Stimulated activated CD4-positive, alpha-beta T cell treated with anti-CD3 and anti-CD28 coated beads, Interleukin-1b, Interleukin-23, amount 100 ng/mL, for 48 hours (primary cell): ENCODE data around the gene PHPT1.
"Not testable (repeated sequence)": the region's sequence is repeated elsewhere in the genome, so short reads cannot be mapped to it uniquely, and the experiment has no call there.

Experiments
- DNase-seq: peaks from one replicate; pipeline ENCODE4 v3.0.0-alpha.2; 2020

PHPT1 gene

DNA sequence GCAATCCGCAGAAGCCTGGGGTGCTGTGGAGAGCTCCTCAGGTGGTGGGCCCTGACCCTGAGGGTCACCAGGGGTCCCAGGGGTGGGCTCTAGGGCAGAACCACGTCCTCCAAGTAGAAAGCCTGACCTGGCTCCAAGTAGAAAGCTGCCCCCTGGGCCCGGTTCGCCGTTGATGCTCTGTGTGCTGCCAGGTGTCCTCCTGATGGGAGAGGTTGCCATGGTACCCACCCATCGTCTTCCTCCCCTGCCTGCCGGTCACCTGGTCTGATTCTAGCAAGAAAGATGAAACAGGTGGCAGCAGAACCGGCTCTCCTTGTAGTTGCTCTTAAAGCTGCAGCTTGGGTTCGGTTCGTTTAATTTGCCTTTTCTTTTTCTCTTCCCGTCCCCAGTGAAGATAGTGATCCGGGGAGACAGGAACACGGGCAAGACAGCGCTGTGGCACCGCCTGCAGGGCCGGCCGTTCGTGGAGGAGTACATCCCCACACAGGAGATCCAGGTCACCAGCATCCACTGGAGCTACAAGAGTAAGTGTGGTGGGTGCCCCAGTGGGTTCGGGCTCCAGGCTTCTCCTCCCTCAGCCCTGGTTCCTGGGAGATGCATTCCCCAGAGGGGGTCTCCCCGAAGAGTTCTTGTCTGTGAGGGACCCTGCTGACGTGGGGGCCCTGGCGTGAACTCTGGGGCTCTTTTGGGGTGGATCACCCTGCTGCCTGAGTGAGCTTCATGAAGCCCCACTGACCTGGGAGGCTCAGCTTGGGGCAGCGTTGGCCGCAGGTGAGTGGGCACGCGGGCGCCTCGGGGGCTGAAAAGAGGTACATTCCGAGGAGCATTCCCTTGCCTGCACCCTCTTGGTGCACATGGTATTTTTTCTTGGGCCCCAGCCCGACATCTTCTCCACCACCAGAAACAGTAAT lies 25.8 kb upstream of the PHPT1 start:
- DNase-seq = no peak

DNA sequence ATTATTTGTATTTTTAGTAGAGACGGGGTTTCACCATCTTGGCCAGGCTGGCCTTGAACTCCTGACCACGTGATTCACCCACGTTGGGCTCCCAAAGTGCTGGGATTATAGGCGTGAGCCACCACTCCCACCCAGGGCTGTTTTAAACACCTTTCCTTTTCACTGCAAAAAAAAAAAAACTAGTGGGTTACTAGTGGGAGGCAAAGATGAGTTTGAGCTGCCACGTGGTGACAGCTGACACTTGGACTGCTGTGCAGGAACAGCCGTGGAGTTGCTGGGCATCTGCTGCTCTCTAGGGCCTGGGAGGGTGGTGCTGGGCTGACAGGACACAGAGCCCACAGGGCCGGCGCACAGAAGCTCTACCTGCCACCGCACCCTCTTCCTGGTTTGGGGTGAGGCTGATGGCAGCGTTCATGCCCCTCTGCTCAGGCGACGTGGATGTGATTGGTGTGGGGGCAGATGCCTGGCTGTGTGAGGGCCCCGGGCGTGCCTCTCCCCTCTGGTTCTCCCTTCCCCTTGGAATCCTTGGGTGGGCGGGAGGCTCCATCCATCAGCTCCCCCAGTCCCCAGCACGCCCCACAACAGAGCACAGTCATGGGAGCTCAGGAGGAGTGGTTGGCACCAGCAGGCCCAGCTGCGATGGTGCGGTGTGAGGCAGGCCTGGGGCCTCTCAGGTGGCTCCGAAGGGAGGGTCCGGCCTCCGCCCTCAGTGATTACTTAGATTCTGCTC lies 24.5 kb upstream of the PHPT1 start:
- DNase-seq = no peak

DNA sequence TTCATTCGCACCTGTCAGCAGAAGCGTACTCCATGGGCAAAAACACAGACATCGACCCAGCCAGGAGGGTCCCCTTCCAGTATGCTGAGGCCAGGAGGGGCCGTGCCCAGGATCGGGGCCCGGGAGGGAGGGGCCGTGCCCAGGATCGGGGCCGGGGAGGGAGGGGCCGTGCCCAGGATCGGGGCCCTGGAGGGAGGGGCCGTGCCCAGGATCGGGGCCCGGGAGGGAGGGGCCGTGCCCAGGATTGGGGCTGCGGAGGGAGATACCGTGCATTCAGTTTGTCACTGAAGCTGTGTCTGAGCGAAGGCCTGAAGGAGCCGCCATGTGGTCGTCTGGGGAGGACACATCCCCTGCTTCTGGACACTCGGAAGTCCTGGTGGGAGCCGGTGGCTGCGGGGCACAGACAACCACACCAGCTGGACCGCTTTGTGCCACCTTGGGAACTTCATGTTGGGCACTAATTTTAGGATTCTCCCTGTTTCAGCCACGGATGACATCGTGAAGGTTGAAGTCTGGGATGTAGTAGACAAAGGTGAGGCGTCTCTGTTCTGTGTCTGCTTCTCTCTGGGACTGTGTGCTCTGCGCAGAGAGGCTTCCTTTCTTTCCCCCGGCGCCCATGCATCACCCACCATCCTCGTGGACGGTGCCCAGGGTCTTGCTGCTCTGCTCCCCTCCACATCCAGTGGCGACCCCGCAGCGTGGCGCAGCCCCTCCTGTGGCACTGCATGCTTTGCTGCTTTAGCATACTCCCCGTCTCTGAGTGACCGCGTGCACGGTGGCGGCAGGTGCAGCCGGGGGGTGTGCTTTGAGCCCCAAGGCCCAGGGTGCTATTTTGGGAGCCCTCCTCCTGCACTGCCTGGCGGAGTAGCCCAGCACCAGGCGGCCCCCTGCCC lies 23.7 kb upstream of the PHPT1 start:
- DNase-seq = no peak

DNA sequence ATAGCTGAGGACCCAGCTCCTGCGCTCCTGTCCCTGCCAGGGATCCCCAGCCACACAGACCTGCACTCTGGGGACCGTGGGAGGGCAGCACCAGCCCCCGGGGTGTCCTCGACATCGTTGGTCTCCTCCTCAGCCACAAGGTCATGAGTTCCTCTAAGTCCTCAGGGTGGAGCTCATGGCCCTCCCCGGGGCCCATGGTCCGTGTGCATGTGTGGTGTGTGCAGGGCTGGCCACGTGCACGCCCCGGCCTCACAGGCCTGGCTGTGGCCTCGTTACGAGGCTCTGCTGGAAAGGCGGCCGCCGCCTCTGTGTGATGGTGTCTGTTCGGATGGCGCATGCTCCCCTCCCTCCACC lies 23.0 kb upstream of the PHPT1 start:
- DNase-seq = no peak

DNA sequence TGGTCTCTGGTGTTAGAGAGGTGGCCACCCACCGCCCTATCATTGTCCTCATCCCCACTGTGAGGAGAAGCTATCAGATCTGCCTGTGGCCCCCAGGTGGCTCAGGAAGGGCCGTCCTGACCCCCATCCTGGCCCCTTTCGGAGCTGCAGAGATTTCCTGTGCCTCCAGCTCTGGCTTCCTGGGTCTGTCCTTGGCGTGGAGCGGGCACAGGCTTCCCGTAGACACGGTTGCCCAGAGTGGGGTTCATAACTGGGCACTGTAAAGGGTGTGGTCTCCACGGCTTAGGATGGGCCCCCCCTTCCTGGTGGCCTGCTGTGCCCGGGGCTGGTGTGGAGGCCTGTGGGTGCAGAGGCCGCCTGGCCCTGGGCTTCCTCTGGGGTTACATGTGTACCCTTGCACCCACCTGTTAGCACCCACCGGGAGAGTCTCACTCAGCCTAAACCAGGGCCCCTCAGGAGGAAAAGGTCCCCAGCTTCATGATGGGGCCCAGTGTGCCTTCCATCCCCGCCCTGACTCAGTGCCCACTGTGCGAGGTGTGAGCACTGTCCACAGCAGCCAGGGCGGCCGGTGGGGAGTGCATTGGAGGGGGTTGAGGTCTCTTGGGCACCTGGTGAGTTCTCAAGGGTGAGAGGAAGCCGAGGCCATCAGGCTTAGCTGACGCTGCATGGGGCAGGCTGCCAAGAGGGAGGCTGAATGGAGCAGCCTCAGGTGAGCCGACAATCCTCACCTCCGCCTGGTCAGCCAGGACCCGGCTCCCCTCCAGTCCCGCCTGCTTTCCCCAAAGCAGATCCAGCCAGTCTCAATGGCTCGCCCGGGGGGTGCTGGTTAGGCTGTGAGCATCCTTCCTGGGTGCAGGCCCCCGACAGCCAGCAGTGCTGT lies 22.3 kb upstream of the PHPT1 start:
- DNase-seq = no peak

DNA sequence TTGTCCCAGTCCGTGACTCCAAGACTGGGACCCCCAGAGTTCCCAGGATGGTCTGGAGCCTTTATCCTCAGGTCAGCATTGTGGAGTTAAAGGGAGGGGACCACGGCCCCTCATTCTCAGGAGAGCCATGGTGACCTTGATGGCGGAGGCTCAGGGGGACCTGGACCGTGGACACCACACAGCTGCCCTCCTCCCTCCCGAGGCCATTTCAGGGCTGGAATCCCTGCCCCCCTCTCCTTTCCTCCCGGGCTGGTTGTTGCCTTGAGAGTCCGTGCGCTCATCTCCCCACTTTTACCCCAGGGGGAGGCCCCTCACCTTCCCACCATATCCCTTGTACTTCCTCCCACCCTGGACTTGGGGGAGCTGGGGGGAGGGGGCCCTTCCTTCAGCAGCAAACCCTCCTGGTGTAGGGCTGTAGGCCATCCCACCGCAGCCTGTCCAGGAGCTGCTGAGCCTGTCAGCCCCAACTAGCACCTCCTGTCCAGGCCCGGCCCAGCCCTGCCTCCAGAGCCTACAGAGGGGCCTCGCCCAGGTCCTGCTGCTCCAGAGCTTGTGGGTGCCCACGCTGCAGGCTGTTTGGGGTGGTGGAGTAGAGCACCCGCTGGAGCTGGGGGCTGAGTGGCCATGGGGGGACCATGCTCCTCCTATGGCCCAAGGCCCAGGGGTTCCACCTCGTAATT lies 21.3 kb upstream of the PHPT1 start:
- no peak for DNase-seq

DNA sequence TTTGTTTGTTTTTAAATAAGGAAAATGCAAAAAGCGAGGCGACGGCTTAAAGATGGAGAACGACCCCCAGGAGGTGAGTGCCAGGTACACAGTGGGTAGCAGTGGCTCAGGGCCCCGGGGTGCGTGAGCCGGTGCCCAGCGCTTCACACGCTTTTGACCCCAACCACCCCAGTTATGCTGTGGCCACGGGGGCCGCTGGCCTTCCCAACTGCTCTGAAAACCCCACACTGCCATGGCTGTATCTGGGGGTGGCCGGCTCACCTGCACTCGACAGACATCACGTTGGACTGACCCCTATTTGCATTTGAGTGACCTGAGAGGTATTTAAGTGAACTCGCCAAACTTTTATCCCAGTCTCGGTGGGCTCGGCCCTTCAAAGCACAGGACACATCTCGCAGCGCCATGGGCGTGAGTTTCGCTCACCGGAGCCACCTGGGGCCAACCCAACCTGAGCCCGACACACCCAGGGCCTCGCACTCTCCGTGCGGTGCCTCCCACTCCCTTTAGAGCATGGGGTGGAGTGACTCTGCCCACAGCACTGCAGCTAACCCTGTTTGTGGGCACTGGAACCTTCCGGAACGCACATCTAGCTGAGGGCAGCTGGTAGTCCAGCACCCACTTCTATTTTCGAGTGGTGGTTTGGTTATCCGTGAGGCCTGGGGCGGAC lies 20.6 kb upstream of the PHPT1 start:
- no peak for DNase-seq

DNA sequence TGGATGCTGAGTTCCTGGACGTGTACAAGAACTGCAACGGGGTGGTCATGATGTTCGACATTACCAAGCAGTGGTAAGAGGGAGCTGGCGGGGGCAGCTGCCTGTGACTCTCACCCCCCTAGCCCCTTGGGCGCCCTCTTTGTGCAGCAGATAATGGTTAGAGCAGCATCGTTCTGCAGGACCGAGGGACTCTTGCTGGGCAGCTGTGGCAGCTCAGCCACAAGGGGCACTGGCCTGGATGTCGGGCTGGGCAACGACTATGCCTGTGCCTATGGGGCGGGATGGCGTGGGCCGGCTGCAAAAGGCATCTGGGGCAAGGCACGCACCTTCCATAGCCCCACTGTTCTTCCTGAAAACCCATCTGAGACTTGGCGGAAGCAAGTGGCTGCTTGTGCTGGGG lies 19.8 kb upstream of the PHPT1 start:
- no peak for DNase-seq

DNA sequence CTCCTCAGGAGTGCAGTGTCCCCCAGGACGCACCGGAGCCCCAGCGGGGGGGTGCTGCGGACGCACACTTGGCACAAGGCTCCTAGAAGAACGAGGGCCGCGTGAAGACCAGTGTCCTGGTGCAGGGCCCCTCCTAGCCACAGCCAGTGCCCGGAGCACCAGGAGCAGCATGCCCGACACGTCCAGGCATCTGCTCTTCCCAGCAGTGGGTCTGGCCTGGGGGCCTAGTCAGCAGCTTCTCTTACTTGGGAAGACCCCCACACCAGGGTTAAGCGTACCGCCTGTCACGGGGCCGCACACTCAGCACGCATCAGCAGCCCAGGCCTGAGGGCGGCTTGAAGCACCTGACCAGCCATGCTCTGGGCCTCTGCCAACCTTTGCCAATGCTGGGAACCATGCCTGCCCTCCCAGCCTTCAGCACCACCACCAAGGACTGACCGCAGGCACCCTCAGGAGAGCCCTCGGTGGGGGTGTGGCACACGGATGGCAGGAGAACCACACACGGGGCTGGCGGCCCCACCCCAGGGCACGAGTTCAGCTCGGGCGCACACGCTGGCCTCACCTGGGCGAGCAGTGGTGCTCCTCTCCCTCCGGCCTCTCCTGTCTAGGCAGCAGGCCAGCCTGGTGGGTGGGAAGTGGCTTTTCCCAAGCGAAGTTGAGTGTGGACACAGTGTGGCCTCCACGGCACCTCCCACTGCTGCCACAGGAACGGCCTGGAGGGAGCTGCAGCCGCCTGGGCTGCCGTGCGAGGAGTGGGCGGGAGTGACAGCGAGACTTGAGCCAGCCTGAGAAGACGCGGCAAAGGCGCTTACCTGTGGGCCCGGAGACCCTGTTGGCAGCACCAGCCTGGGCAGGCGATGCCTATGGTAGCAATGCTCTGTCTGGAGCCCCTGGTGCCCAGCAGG lies 19.0 kb upstream of the PHPT1 start:
- no peak for DNase-seq

DNA sequence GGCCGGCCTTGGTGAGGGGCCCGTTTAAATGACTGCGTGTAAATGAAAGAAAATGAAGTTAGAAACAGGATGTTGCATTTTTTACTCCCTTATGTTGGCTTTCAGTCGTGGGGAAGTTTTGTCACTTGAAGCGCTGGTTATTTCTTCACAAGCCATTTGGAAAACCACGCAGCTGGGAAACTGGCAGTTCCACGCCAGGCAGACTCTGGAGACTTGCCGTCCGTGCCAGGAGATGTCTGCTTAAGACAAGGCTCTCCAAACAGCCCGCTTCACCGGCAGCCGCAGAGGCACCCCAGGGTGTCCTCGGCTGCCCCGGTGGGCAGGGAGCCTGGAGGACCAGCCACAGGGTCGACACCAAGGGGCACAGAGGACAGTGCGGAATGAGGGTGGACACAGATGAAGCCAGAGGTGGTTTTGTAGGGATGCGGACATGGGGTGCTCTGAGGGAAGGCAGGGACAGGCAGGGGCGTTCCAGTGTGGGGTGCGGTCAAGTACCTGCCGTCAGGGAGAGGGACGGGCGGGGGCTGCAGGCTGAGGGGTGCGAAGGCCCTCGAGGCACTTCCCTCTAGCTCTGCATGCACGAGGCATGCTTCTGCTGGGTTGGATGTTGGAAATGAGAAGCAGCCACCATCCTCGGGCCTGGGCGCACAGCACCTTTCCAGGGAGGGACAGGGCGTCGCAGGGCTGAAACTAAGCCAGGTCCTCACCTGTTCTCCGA lies 18.0 kb upstream of the PHPT1 start:
- DNase-seq = no peak

DNA sequence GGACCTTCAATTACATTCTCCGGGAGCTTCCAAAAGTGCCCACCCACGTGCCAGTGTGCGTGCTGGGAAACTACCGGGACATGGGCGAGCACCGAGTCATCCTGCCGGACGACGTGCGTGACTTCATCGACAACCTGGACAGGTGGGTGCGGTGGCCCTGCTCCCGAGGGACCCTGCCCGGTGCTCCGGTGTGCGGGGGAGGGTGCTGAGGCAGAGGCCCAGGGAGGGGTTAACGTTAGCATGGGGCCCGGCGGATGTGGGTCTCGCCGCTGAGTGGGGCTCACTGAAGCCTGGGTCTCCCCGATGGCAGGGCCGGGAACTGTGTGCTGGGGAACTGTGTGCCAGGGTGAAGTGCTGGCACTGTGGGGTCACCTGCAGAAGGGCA lies 17.5 kb upstream of the PHPT1 start:
- no peak for DNase-seq

DNA sequence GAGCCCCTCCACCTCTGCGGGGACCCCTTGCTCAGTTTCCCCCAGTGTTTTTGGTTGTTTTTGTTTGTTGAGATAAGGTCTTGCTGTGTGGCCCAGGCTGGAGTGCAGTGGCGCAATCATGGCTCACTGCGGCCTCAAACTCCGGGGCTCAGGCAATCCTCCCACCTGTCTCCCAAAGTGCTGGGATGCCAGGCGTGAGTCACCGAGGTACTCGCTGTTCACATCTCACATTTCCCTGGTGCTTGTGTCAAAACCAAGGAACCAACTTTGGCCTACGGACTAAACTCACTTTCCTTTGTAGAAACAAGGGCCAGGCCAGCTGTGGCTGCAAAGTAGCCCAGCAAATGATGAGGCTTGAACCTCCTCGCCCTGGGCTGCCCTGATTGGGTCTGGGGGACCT lies 16.6 kb upstream of the PHPT1 start:
- DNase-seq = no peak

DNA sequence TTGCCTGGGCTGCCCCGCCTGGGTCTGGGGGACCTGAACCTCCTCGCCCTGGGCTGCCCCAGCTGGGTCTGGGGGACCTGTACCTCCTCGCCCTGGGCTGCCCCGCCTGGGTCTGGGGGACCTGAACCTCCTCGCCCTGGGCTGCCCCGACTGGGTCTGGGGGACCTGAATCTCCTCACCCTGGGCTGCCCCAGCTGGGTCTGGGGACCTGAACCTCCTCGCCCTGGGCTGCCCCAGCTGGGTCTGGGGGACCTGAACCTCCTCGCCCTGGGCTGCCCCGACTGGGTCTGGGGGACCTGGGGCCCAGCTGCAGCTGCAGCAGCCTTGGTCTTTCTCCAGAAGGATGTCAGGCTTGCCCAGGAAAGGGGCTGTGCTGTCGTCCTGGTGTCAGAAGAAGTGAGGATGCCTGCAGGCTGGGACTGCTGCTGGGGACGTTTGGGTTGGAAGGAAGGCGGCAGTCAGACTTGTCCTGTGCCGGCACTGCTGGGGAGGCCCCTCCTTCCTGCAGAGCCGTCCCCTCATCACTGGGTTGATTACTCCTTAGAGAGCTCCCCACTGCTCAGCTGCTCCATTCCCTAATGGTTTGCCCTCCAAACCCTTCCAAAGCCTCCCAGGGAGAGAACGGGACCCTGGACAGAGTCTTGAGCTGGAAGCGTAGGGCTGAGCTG lies 15.7 kb upstream of the PHPT1 start:
- not testable (repeated sequence) for DNase-seq

DNA sequence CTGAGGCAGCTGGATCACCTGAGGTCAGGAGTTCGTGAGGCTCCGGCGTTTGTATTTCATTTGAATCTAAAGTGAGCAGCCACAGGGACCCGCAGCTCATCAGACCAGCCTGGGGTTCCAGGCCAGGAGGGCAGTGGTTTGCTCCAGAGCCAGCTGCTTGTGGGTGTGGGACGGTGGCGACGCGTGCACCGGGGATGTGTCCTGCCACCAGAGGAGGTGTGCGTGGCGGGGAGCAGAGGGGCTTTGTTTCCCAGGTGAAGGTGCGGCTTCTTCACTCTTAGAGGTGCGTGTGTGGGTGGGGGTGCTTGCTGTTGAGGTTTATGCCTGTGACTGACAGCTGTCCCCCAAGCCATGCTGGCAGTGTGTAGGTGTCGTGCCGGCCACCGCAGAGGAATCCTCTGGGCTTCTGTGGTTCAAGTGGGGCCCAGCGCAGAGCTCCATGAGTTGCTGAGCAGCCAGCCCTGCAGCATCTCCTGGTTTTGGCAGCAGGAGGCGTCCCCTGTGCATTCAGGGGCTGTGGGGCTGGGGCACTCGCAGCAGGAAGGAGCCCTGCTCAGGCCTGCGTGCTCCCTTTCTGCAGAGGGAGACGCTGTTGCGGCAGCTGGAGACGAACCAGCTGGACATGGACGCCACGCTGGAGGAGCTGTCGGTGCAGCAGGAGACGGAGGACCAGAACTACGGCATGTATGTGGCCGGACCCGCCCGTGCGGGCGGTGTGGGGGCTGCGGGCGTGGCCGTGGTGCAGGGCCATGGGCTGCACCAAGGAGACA lies 13.9 kb upstream of the PHPT1 start:
- no peak for DNase-seq

DNA sequence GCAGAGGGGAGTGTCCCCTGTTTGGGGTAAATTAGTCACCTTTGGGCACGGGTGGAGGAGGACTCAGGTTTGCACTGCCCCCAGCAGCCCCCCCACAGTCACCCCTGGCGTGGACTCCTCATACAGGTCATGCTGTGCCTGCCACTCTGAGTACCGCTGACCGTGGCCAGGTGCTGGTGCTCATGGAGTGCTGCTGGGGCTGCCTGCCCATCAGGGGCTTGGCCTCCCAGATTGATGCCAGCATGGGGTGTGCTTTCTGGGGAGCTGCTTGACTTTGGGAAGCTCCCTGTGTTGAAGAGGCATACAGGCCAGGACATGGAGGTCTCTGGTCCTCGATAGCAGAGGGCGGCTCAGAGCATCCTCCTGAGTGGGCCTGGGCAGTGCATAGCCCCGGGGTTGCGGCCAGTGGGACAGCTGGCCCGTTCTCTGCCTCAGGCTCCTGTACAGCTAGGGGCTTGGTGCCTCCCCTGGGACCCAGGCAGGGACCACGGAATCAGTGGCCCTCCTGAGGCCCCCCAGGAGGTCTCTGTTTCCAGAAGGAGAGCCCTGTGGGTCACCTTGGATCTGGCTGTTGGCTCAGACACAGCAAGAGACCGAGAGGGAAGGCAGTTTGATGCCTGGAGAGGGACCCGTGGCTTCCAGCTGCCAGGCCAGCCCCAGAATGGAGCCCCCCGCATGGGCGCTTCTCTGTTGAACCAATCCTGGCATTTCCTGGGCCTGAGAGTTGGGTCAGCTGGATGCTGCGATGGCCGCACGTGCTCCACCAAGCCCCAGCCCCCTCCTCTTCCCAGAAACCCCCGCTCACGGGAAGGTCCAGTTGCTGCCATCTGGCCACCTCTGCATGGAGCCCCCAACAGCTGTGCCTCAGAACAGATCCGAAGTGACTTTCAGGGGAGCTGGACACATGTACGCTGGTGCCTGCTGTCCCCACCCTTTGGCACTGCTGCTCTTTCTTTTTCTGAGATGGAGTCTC lies 13.0 kb upstream of the PHPT1 start:
- DNase-seq = no peak

DNA sequence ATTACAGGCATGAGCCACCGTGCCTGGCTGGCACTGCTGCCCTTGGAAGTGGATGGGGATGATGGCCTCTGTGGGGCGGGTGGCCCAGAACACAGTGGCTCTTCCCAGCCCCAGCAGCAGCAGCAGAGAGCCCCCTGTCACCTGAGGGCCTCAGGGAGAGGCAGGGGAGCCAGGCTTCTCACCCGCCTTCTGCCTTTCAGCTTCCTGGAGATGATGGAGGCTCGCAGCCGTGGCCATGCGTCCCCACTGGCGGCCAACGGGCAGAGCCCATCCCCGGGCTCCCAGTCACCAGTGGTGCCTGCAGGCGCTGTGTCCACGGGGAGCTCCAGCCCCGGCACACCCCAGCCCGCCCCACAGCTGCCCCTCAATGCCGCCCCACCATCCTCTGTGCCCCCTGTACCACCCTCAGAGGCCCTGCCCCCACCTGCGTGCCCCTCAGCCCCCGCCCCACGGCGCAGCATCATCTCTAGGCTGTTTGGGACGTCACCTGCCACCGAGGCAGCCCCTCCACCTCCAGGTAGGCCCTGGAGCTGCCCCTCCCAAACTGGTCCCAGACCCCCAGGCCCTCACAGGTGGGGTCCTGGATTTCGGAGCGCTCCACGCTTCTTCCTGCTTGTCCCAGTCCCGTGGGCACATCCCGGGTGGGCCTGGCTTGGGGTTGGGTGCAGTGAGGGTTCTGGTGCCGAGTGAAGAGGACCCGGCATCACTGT lies 11.9 kb upstream of the PHPT1 start:
- no peak for DNase-seq
